ENCODE measurements around the gene ZDHHC7.

DNA sequence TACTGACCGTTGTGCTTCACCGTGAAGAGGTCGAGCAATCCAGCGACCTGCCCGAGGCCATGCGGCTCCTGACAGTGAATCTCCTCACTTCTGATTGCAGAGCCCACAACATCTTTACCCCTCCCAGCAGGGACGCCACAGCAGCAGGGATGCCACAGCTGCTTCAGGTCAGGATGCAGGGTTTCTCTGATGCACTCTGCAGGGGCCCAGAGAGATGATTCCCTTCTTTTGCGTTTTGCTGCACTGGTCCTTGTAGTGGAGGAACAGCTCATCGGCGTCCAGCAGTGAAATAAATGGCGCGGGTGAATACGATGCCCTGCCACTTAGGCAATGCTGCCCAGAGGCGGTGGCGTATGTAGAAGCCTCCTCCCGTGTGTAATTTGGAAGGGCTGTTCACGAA, 21.8 kb upstream of the ZDHHC7 start:
- TF ChIP-seq, protein P1, sequence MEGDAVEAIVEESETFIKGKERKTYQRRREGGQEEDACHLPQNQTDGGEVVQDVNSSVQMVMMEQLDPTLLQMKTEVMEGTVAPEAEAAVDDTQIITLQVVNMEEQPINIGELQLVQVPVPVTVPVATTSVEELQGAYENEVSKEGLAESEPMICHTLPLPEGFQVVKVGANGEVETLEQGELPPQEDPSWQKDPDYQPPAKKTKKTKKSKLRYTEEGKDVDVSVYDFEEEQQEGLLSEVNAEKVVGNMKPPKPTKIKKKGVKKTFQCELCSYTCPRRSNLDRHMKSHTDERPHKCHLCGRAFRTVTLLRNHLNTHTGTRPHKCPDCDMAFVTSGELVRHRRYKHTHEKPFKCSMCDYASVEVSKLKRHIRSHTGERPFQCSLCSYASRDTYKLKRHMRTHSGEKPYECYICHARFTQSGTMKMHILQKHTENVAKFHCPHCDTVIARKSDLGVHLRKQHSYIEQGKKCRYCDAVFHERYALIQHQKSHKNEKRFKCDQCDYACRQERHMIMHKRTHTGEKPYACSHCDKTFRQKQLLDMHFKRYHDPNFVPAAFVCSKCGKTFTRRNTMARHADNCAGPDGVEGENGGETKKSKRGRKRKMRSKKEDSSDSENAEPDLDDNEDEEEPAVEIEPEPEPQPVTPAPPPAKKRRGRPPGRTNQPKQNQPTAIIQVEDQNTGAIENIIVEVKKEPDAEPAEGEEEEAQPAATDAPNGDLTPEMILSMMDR (IDR thresholded peaks at IDR 0.05) = no peak
- TF ChIP-seq POLR2A (IDR thresholded peaks at IDR 0.05) = no peak

Measured in upper lobe of left lung (tissue), 4 donors.